Measurements from ENCODE around the gene AKAP8L. TPM values are rescaled to one million over a fixed set of nuclear protein-coding genes. Genes with fewer than 3 reads are reported as not detected.
"Not testable (repeated sequence)": the region's sequence is repeated elsewhere in the genome, so short reads cannot be mapped to it uniquely, and the experiment has no call there.

Gene AKAP8L
- total RNA-seq, 2 donors from 2014 or later, result 147 to 196 TPM

DNA sequence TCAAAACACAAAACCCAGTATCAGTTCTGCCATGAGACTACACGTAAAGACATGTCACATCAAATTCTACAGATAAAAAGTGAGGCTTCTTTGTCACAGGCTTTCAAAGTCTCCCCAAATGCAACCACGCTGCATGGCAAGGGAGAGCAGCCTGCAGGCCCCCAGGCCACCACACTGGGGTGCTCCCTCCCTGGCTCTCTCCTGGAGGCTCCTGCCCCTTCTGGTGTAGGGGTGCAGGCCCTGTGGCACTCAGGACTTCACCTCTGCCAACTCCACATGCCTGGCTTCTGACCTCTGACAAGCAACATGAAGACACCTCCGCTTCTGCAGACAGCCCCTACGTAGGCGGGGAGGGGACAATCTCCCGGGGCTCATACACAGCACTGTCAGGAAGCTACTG lies 53.5 kb downstream of the AKAP8L start:
- 91% methylated on average over 6 of the region's 6 CpGs; no CpG with 5 or more reads in 1 of the 2 donors for WGBS, 2 donors
- no peak for DNase-seq
- intact Hi-C loops (cut with DNase I), result no loop called here
- H3K4me1 ChIP-seq, result no peaks in the 10 kb centered on the region
- no peak overlapping the region for H3K4me3 ChIP-seq
- H3K36me3 ChIP-seq (replicated peaks in 1 of 2; ENCODE audit: insufficient read depth in 1 of 2, low read depth in 2 of 2), result peaks cover 17 to 41% of the 10 kb centered on the region in 2 donors
- no peak for TF ChIP-seq POLR2A (IDR thresholded peaks at IDR 0.05)
- no peak for TF ChIP-seq CTCF (IDR thresholded peaks at IDR 0.05)
- H3K9me3 ChIP-seq, result no peaks in the 10 kb centered on the region
- no peak overlapping the region for H3K27ac ChIP-seq
- ATAC-seq, result no peak
- no peaks in the 10 kb centered on the region for H3K27me3 ChIP-seq

DNA sequence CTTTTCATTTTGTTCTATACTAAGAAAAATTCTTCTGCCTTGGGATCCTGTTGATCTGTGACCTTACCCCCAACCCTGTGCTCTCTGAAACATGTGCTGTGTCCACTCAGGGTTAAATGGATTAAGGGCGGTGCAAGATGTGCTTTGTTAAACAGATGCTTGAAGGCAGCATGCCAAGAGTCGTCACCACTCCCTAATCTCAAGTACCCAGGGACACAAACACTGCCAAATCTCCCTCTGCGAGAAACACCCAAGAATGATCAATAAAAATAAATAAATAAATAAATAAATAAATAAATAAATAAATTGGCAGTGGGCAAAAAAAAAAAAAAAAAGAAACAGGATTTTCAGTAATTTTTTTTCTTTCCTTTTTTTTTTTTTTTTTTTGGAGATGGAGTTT lies 55.0 kb downstream of the AKAP8L start:
- DNase-seq, result peak; percentile 35 to 67 (median 50)
- H3K4me3 ChIP-seq; H3K4me1 ChIP-seq; H3K27me3 ChIP-seq; H3K9me3 ChIP-seq; intact Hi-C loops (cut with DNase I); H3K27ac ChIP-seq; ATAC-seq: not testable (repeated sequence)
- H3K36me3 ChIP-seq (replicated peaks in 1 of 2; ENCODE audit: insufficient read depth in 1 of 2, low read depth in 2 of 2), result peaks cover 15 to 34% of the 10 kb centered on the region in 2 donors
- WGBS, 2 donors, result 25 to 39% methylated on average over 3 of the region's 3 CpGs

DNA sequence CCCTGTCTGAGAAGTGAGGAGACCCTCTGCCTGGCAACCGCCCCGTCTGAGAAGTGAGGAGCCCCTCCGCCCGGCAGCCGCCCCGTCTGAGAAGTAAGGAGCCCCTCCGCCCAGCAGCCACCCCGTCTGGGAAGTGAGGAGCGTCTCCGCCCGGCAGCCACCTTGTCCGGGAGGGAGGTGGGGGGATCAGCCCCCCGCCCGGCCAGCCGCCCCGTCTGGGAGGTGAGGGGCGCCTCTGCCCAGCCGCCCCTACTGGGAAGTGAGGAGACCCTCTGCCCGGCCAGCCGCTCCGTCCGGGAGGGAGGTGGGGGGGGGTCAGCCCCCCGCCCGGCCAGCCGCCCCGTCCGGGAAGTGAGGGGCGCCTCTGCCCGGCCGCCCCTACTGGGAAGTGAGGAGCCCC lies 55.7 kb downstream of the AKAP8L start:
- intact Hi-C loops (cut with DNase I); H3K4me1 ChIP-seq; H3K4me3 ChIP-seq; DNase-seq; H3K27me3 ChIP-seq; H3K27ac ChIP-seq; ATAC-seq; H3K9me3 ChIP-seq: not testable (repeated sequence)
- WGBS, 2 donors, result no CpG with 5 or more reads among the region's 30 CpGs
- peaks cover 22 to 34% of the 10 kb centered on the region in 2 donors for H3K36me3 ChIP-seq (replicated peaks in 1 of 2; ENCODE audit: insufficient read depth in 1 of 2, low read depth in 2 of 2)

DNA sequence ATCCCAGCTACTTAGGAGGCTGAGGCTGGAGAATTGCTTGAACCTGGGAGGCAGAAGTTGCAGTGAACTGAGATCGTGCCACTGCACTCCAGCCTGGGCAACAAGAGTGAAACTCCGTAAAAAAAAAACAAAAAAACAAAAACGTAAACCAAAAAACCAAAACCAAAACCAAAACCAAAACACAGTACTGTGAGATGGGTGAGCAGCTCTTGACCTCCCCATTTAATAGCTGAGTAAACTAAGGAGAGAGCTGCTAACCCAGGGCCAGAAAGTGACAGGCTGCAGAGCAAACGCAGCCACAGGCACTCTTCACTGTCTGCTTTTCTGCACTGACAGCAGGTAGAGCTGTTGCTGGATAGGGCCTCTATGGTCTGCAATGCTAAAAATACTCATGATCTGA lies 58.8 kb downstream of the AKAP8L start:
- peaks cover 30 to 31% of the 10 kb centered on the region in 2 donors for H3K36me3 ChIP-seq (replicated peaks in 1 of 2; ENCODE audit: insufficient read depth in 1 of 2, low read depth in 2 of 2)
- H3K27me3 ChIP-seq; H3K27ac ChIP-seq; H3K9me3 ChIP-seq; H3K4me3 ChIP-seq; DNase-seq; intact Hi-C loops (cut with DNase I); H3K4me1 ChIP-seq; ATAC-seq: not testable (repeated sequence)
- 79 to 83% methylated on average over 4 of the region's 4 CpGs for WGBS, 2 donors

DNA sequence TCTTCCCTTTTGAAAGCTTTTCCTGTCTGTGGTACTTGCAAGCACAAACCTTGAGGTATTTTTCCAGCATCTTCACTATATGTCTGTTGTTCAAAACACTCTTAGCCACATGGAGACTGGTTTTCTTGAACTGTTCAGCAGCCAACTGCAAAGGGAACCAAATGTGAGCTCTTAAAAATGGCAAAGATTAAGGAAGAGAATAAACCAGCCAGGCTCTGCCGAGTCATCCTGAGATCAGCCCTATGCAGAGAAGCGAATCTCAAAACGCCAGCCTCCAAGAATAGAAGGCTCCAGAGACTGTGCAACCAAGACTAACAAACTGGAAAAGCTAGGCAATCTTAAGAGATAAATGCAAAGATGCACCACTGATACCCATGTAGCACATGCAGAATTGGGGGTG lies 59.9 kb downstream of the AKAP8L start:
- TF ChIP-seq CTCF (IDR thresholded peaks at IDR 0.05), result no peak
- TF ChIP-seq POLR2A (IDR thresholded peaks at IDR 0.05), result no peak
- Histone ChIP-seq H3K4me1 (no peaks in the 10 kb centered on the region), H3K27ac (no peak overlapping the region), H3K9me3 (no peaks in the 10 kb centered on the region), H3K36me3 (replicated peaks in 1 of 2; ENCODE audit: insufficient read depth in 1 of 2, low read depth in 2 of 2) (peaks cover 30 to 34% of the 10 kb centered on the region in 2 donors), H3K27me3 (no peaks in the 10 kb centered on the region), H3K4me3 (no peak overlapping the region)
- intact Hi-C loops (cut with DNase I), result no loop called here
- WGBS, 2 donors, result 88% methylated on average over 3 of the region's 3 CpGs
- DNase-seq (no peak), ATAC-seq (no peak)

DNA sequence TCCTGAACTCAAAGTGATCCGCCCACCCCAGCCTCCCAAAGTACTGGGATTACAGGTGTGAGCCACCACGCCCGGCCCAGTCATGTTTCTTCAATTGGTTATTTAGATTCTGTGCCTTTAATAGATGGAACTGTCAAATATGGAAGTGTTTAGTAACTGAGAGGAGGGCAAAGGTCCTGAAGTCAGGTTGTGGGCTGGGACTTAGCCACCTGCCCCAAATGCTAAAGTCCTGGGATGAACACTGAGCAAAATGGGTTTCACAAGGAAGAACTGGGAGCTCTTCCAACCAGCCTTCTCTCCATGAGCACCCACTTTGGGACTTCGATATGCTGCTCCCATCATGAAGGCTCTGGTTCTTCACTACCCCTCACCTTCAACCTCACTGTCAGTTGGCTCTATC lies 60.9 kb downstream of the AKAP8L start:
- DNase-seq (no peak), ATAC-seq (no peak)
- 92 to 94% methylated on average over 4 of the region's 4 CpGs for WGBS, 2 donors
- intact Hi-C loops (cut with DNase I), result no loop called here
- Histone ChIP-seq H3K4me3 (no peak overlapping the region), H3K9me3 (no peaks in the 10 kb centered on the region), H3K4me1 (no peaks in the 10 kb centered on the region), H3K27me3 (no peaks in the 10 kb centered on the region), H3K27ac (no peak overlapping the region), H3K36me3 (replicated peaks in 1 of 2; ENCODE audit: insufficient read depth in 1 of 2, low read depth in 2 of 2) (peaks cover 30 to 34% of the 10 kb centered on the region in 2 donors)
- TF ChIP-seq POLR2A (IDR thresholded peaks at IDR 0.05) (no peak), CTCF (IDR thresholded peaks at IDR 0.05) (no peak)
